ENCODE results near the gene MPC1.

MPC1 gene

GRCh38 chr6:166317261-166318212 lies 65.2 kb downstream of the MPC1 start:
- DNase-seq (ENCODE audit: low spot score): no peak

GRCh38 chr6:166315436-166315835 lies 67.3 kb downstream of the MPC1 start:
- no peak for DNase-seq (ENCODE audit: low spot score)

All from kidney tubule cell (primary cell).